ENCODE measurements around the gene KDM3A.

Gene KDM3A

GRCh38 chr2:86520153-86520552 lies 79.0 kb downstream of the KDM3A start:
- peak; percentile 9 for DNase-seq

GRCh38 chr2:86521922-86522321 lies 80.8 kb downstream of the KDM3A start:
- DNase-seq, result no peak

GRCh38 chr2:86522711-86523110 lies 81.5 kb downstream of the KDM3A start:
- no peak for DNase-seq

GRCh38 chr2:86523491-86523890 lies 82.3 kb downstream of the KDM3A start:
- DNase-seq, result no peak

GRCh38 chr2:86525421-86526340 lies 84.5 kb downstream of the KDM3A start:
- no peak for DNase-seq

- no peak for DNase-seq
Measured at GRCh38 chr2:86533589-86533988, 92.4 kb downstream of the KDM3A start.

GRCh38 chr2:86541334-86541733 lies 100.2 kb downstream of the KDM3A start:
- DNase-seq, result no peak

Data from hematopoietic multipotent progenitor cell treated with erythropoietin and hydrocortisone succinate and interleukin-3 and kit ligand, for 8 days (in vitro differentiated cells).